ENCODE data around the gene CDH4. TPM values are rescaled to one million over a fixed set of nuclear protein-coding genes. Genes with fewer than 3 reads are reported as not detected.

Gene CDH4
- total RNA-seq, 1 donor from 2014 or later, result 2.2 TPM

- ATAC-seq, result no peak
- intact Hi-C loops (cut with DNase I), result no loop called here
- DNase-seq (ENCODE audit: low spot score), result no peak
These were observed 632.7 kb downstream of the CDH4 start for GRCh38 chr20:61884571-61885389.

GRCh38 chr20:61885759-61886715 is 634.0 kb downstream of the CDH4 start:
- intact Hi-C loops (cut with DNase I), result no loop called here
- ATAC-seq, result no peak
- DNase-seq (ENCODE audit: low spot score), result no peak

- DNase-seq (ENCODE audit: low spot score), result no peak
- ATAC-seq, result peak; percentile 64
- intact Hi-C loops (cut with DNase I), result no loop called here
These were observed 634.9 kb downstream of the CDH4 start for GRCh38 chr20:61886721-61887595.

- ATAC-seq (no peak), DNase-seq (ENCODE audit: low spot score) (no peak)
- intact Hi-C loops (cut with DNase I), result no loop called here
These were observed 635.6 kb downstream of the CDH4 start for GRCh38 chr20:61887596-61888093.

- DNase-seq (ENCODE audit: low spot score), result no peak
- intact Hi-C loops (cut with DNase I), result no loop called here
- ATAC-seq, result no peak
These were observed 636.2 kb downstream of the CDH4 start for GRCh38 chr20:61888101-61888865.

- intact Hi-C loops (cut with DNase I), result no loop called here
- ATAC-seq, result no peak
These were observed 637.6 kb downstream of the CDH4 start for GRCh38 chr20:61889659-61890058.

GRCh38 chr20:61890210-61890609 is 638.1 kb downstream of the CDH4 start:
- no peak for DNase-seq (ENCODE audit: low spot score)
- no peak for ATAC-seq
- intact Hi-C loops (cut with DNase I), result no loop called here

More at GRCh38 chr20:61889659-61890058, 637.6 kb downstream of the CDH4 start:
- DNase-seq (ENCODE audit: low spot score), result no peak

- intact Hi-C loops (cut with DNase I), result no loop called here
- DNase-seq (ENCODE audit: low spot score), result no peak
These were observed 639.4 kb downstream of the CDH4 start for GRCh38 chr20:61891476-61891875.

GRCh38 chr20:61891916-61892649 is 640.0 kb downstream of the CDH4 start:
- ATAC-seq (no peak), DNase-seq (ENCODE audit: low spot score) (no peak)
- intact Hi-C loops (cut with DNase I), result no loop called here

More at GRCh38 chr20:61891476-61891875, 639.4 kb downstream of the CDH4 start:
- ATAC-seq, result no peak

GRCh38 chr20:61895016-61895415 is 643.0 kb downstream of the CDH4 start:
- DNase-seq (ENCODE audit: low spot score) (no peak), ATAC-seq (no peak)
- intact Hi-C loops (cut with DNase I), result no loop called here

- intact Hi-C loops (cut with DNase I), result no loop called here
- DNase-seq (ENCODE audit: low spot score), result no peak
- ATAC-seq, result no peak
These were observed 643.6 kb downstream of the CDH4 start for GRCh38 chr20:61895686-61896057.

- ATAC-seq (peak; percentile 65), DNase-seq (ENCODE audit: low spot score) (no peak)
- intact Hi-C loops (cut with DNase I), result no loop called here
These were observed 644.2 kb downstream of the CDH4 start for GRCh38 chr20:61896058-61896961.

GRCh38 chr20:61897401-61898295 is 645.6 kb downstream of the CDH4 start:
- DNase-seq (ENCODE audit: low spot score) (no peak), ATAC-seq (no peak)
- intact Hi-C loops (cut with DNase I), result no loop called here

GRCh38 chr20:61898405-61898804 is 646.3 kb downstream of the CDH4 start:
- ATAC-seq, result no peak
- no peak for DNase-seq (ENCODE audit: low spot score)
- intact Hi-C loops (cut with DNase I), result no loop called here
